K562 (cell line): ENCODE measurements around the gene EZH2. TPM values are rescaled to one million over a fixed set of nuclear protein-coding genes. Genes with fewer than 3 reads are reported as not detected.

Experiments used
- BDP1 ChIP-seq: IDR thresholded peaks from 3 replicates; pipeline ENCODE4 v1.6.1; 2011; ENCODE audit not compliant: insufficient read length, insufficient read depth
- CHD7 ChIP-seq: fragments of 200-600 bp; sonication (generic); IDR thresholded peaks from one replicate; pipeline ENCODE4 v1.6.1; 2012; ENCODE audit warnings: mild to moderate bottlenecking, low read depth, low read length, inconsistent platforms
- E2F6 ChIP-seq, 2 experiments: IDR thresholded peaks; 2 replicates each; pipeline ENCODE4 v1.6.1; 2011; ENCODE audit warnings: borderline replicate concordance in 1 of 2, control low read depth in 1 of 2, low read depth in 1 of 2, low read length in 1 of 2, mild to moderate bottlenecking in 1 of 2, mixed read lengths in 1 of 2, moderate library complexity in 1 of 2; ENCODE audit not compliant: insufficient read depth in 1 of 2, insufficient read length in 1 of 2, poor library complexity in 1 of 2, severe bottlenecking in 1 of 2; ENCODE audit errors: extremely low read depth in 1 of 2
- HINFP ChIP-seq: fragments of 450-650 bp; conservative IDR thresholded peaks from 2 replicates; pipeline ENCODE4 v1.6.1; 2016; ENCODE audit warnings: missing genetic modification characterization, low read depth, mild to moderate bottlenecking, control low read depth, missing compliant biosample characterization
- HMGN3 ChIP-seq: IDR thresholded peaks from 2 replicates; pipeline ENCODE4 v1.6.1; 2011; ENCODE audit warnings: borderline replicate concordance, low read depth, mild to moderate bottlenecking, mixed read lengths, low read length; ENCODE audit not compliant: insufficient read length; ENCODE audit errors: extremely low read depth
- HNRNPUL1 ChIP-seq: fragments of 200-400 bp; formaldehyde crosslinking; IDR thresholded peaks from 2 replicates; pipeline ENCODE4 v1.6.1; 2017; ENCODE audit warnings: low read length
- KLF1 ChIP-seq: fragments of 450-650 bp; IDR thresholded peaks from 2 replicates; pipeline ENCODE4 v1.6.1; 2016; ENCODE audit warnings: missing genetic modification characterization, missing compliant biosample characterization
- PHF8 ChIP-seq: fragments of 200-600 bp; sonication (generic); IDR thresholded peaks from 2 replicates; pipeline ENCODE4 v1.6.1; 2012; ENCODE audit warnings: mixed run types, mild to moderate bottlenecking, inconsistent platforms, low read length, moderate library complexity, borderline replicate concordance
- SMARCB1 ChIP-seq: IDR thresholded peaks from 2 replicates; pipeline ENCODE4 v1.6.1; 2011; ENCODE audit warnings: improper control_type of control experiment, low read depth; ENCODE audit not compliant: insufficient read length
- WHSC1 ChIP-seq: IDR thresholded peaks from one replicate; pipeline ENCODE4 v1.6.1; 2012; ENCODE audit warnings: low read length, control low read depth, inconsistent platforms
- ZBED1 ChIP-seq: IDR thresholded peaks from 2 replicates; pipeline ENCODE4 v1.6.1; 2014
- ZNF263 ChIP-seq: sonication (generic); formaldehyde crosslinking; IDR thresholded peaks from 2 replicates; pipeline ENCODE4 v1.8.0; 2022; ENCODE audit warnings: mild to moderate bottlenecking, missing genetic modification reagents, borderline replicate concordance
- ZNF408 ChIP-seq: fragments of 250-450 bp; sonication (Bioruptor Pico); IDR thresholded peaks from 2 replicates; pipeline ENCODE4 v1.4.0; 2020; ENCODE audit warnings: low read depth, mild to moderate bottlenecking, moderate library complexity
- polyA plus RNA-seq, 8 experiments: library from polyadenylated mRNA; depleted of rRNA in 4 of 8; stranded (reverse) in 5 of 8; unstranded in 3 of 8; fragments of >200 nt; fragmentation: Nextera tagmentation in 2 of 8; fragmentation: Illumina TruSeq in 1 of 8; extraction: Ambion mirVana in 2 of 8; extraction: Trizol in 1 of 8; gene quantifications; 2 replicates each; pipeline versions ENCODE4 v1.2.1 to v1.2.3, GENCODE V29; 2011 to 2014; ENCODE audit warnings: inconsistent platforms in 1 of 8, missing spikeins in 1 of 8
- total RNA-seq, 7 experiments: library from RNA; depleted of rRNA in 6 of 7; stranded (reverse); fragments of >200 nt in 6 of 7; fragmentation: Illumina TruSeq in 2 of 7; extraction: Trizol in 2 of 7; gene quantifications; 2 replicates each; pipeline versions ENCODE4 v1.2.1 to v1.2.3, GENCODE V29; 2011 to 2021; ENCODE audit warnings: low replicate concordance in 1 of 7

The EZH2 gene
- total and polyA plus RNA-seq, 9 of the 15 experiments (the other 6 are each of a cell fraction or from before 2014, with no cell fraction given): 48.7 to 175 (median 98.6) TPM

GRCh38 chr7:148883266-148884048, 634 bp downstream of the EZH2 start (continued):
- TF ChIP-seq KLF1 (no peak), ZNF263 (CRISPR knock-in tag) (no peak), BDP1 (no peak), ZBED1 (0 out of 2 replicates have a peak, but pooled peaks have one; percentile 12), SMARCB1 (peak; percentile 56), HINFP (tag) (no peak), CHD7 (peak; percentile 27), E2F6 (IDR thresholded peaks at IDR 0.05; ENCODE audit: borderline replicate concordance in 1 of 2, extremely low read depth in 1 of 2, insufficient read depth in 1 of 2, insufficient read length in 1 of 2, low read depth in 1 of 2, low read length in 1 of 2, poor library complexity in 1 of 2, severe bottlenecking in 1 of 2) (peak; percentile 28 to 44), HNRNPUL1 (0 out of 2 replicates have a peak, but pooled peaks have one; percentile 7), ZNF408 (no peak), HMGN3 (no peak), PHF8 (no peak), WHSC1 (no peak)
